HepG2 (cell line): ENCODE measurements around the gene RABGAP1L. TPM values are rescaled to one million over a fixed set of nuclear protein-coding genes. Genes with fewer than 3 reads are reported as not detected.

Source experiments
- ATAC-seq: fragments of 200-7000 bp; cut with Tn5 transposase; 3 replicates; pipeline ENCODE4 v1.9.1; 2020; ENCODE audit warnings: mild to moderate bottlenecking, moderate library complexity
- BruUV-seq: library from RNA; stranded (reverse); fragments of 400-500 nt; replicated peaks from 2 replicates; lab custom pipeline; 2021; lab: Mats Ljungman, UMichigan
- CTCF ChIA-PET: fragments of 300-600 bp; formaldehyde crosslinking; extraction: SDS; loops from one replicate; lab custom pipeline; 2021; ENCODE audit warnings: low total read pairs, inconsistent platforms, low intra/inter-chr PET ratio; lab: Yijun Ruan, JAX
- POLR2A ChIA-PET: fragments of 350-600 bp; sonication (Branson Sonifier 250); formaldehyde crosslinking; loops from one replicate; lab custom pipeline; 2020; ENCODE audit warnings: antibody characterized with exemption, inconsistent platforms; lab: Yijun Ruan, JAX
- DNase-seq: peaks from one replicate; pipeline ENCODE4 v3.0.0-alpha.2; 2015; ENCODE audit warnings: low spot score
- FAIRE-seq: peaks from 3 replicates; lab custom pipeline; 2011; peaks lifted over from hg19 to GRCh38; lab: Jason Lieb, UNC
- H2AFZ ChIP-seq: one replicate; pipeline ENCODE4 v1.6.1; 2011; ENCODE audit warnings: low read length, inconsistent platforms
- H3K27ac ChIP-seq: fragments of 300-600 bp; 3 replicates; pipeline ENCODE4 v1.8.0; 2011; ENCODE audit warnings: mixed run types, mild to moderate bottlenecking, mixed read lengths, low read length, inconsistent platforms; ENCODE audit not compliant: insufficient read depth; ENCODE audit errors: extremely low read length
- H3K27me3 ChIP-seq, 2 experiments: fragments of 200-600 bp in 1 of 2; 2 replicates in 1 of 2; 3 replicates in 1 of 2; pipeline versions ENCODE4 v1.6.0 to v1.8.0; 2011; ENCODE audit warnings: low read length in 2 of 2, mild to moderate bottlenecking in 2 of 2, moderate library complexity in 2 of 2, inconsistent platforms in 1 of 2; ENCODE audit not compliant: insufficient read depth in 2 of 2, control insufficient read depth in 1 of 2
- H3K36me3 ChIP-seq, 2 experiments: fragments of 200-600 bp in 1 of 2; replicated peaks in 1 of 2; 2 replicates in 1 of 2; 3 replicates in 1 of 2; pipeline versions ENCODE4 v1.5.1 to v1.8.0; 2011; ENCODE audit warnings: low read length in 2 of 2, inconsistent platforms in 1 of 2; ENCODE audit not compliant: insufficient read depth in 2 of 2, control insufficient read depth in 1 of 2
- H3K4me1 ChIP-seq: 2 replicates; pipeline ENCODE4 v1.5.1; 2012; ENCODE audit warnings: low read length, inconsistent platforms; ENCODE audit not compliant: insufficient read depth
- H3K4me2 ChIP-seq: 2 replicates; pipeline ENCODE4 v1.6.0; 2011; ENCODE audit warnings: low read depth, low read length, inconsistent platforms
- H3K4me3 ChIP-seq, 3 experiments: fragments of 200-600 bp in 1 of 3; sonication (generic), shearing (Covaris generic) in 1 of 3; replicated peaks in 1 of 3; 2 replicates each; pipeline ENCODE4 v1.5.1; 2011 to 2016; ENCODE audit warnings: low read length in 3 of 3, inconsistent platforms in 2 of 3, low read depth in 2 of 3, mild to moderate bottlenecking in 2 of 3, control low read depth in 1 of 3, mixed read lengths in 1 of 3; ENCODE audit not compliant: insufficient read depth in 1 of 3
- H3K79me2 ChIP-seq: one replicate; pipeline ENCODE4 v1.6.1; 2011; ENCODE audit warnings: low read length, inconsistent platforms; ENCODE audit not compliant: insufficient read depth
- H3K9ac ChIP-seq: 2 replicates; pipeline ENCODE4 v1.6.0; 2011; ENCODE audit warnings: mild to moderate bottlenecking, low read depth, low read length, inconsistent platforms; ENCODE audit not compliant: insufficient read depth
- H3K9me3 ChIP-seq: 2 replicates; pipeline ENCODE4 v1.5.1; 2012; ENCODE audit warnings: mild to moderate bottlenecking, low read length
- H4K20me1 ChIP-seq: 2 replicates; pipeline ENCODE4 v1.6.0; 2011; ENCODE audit warnings: inconsistent platforms, mild to moderate bottlenecking, low read length, moderate library complexity; ENCODE audit not compliant: insufficient read depth
- HNF1A ChIP-seq, 2 experiments: sonication (generic) in 1 of 2; formaldehyde crosslinking in 1 of 2; IDR thresholded peaks; 2 replicates each; pipeline versions ENCODE4 v1.4.0 to v1.6.1; 2016 to 2020; ENCODE audit warnings: borderline replicate concordance in 1 of 2, low read depth in 1 of 2, mild to moderate bottlenecking in 1 of 2, missing genetic modification reagents in 1 of 2
- NR2F6 ChIP-seq, 2 experiments: IDR thresholded peaks; 2 replicates each; pipeline ENCODE4 v1.6.1; 2016; ENCODE audit warnings: antibody characterized with exemption in 1 of 2, mild to moderate bottlenecking in 1 of 2
- RARA ChIP-seq: IDR thresholded peaks from 2 replicates; pipeline ENCODE4 v1.6.1; 2016; ENCODE audit warnings: missing genetic modification reagents, missing compliant biosample characterization
- TCF7L2 ChIP-seq: IDR thresholded peaks from 2 replicates; pipeline ENCODE4 v1.6.1; 2011; ENCODE audit warnings: mild to moderate bottlenecking, low read depth, low read length, moderate library complexity
- ZSCAN20 ChIP-seq: sonication (generic); formaldehyde crosslinking; IDR thresholded peaks from 2 replicates; pipeline ENCODE4 v1.4.0; 2020; ENCODE audit warnings: missing genetic modification reagents, mild to moderate bottlenecking, borderline replicate concordance
- WGBS: methylation state at CpG from one replicate; pipeline ENCODE4 v1.1.6; 2017; ENCODE audit warnings: low lambda C conversion rate; 5-methylcytosine and 5-hydroxymethylcytosine counted together
- in situ Hi-C: cut with HindIII; loops from 2 replicates; pipeline ENCODE4 v1.10.0; 2017; ENCODE audit warnings: low pct_unique_long_range_greater_than_20kb; ENCODE audit not compliant: extremely low pct_ligation_motif_present
- intact Hi-C: fragments of 100-400 bp; cut with micrococcal nuclease; formaldehyde crosslinking; loops from one replicate; pipeline ENCODE4 v1.10.0; 2022; ENCODE audit not compliant: unreplicated experiment
- polyA plus RNA-seq, 8 experiments: library from polyadenylated mRNA; depleted of rRNA in 3 of 8; stranded (reverse) in 7 of 8; unstranded in 1 of 8; fragments of >200 nt; fragmentation: Illumina TruSeq in 4 of 8; extraction: Trizol in 4 of 8; gene quantifications; 2 replicates each; pipeline versions ENCODE4 v1.2.1 to v1.2.3, GENCODE V29; 2011 to 2016; ENCODE audit warnings: low read depth in 4 of 8, missing spikeins in 1 of 8, mixed read lengths in 1 of 8; ENCODE audit not compliant: insufficient read depth in 1 of 8
- total RNA-seq, 5 experiments: library from RNA; depleted of rRNA; stranded (reverse); fragments of >200 nt; fragmentation: Illumina TruSeq; extraction: Trizol; gene quantifications; 2 replicates each; pipeline ENCODE4 v1.2.3, GENCODE V29; 2016; ENCODE audit warnings: low read depth in 1 of 5

The RABGAP1L gene
- total and polyA plus RNA-seq, 2 of the 13 experiments (the other 11 are each of a cell fraction or from before 2014, with no cell fraction given) = 7.9 to 22.6 TPM

GRCh38 chr1:174747613-174748012 lies 588.3 kb downstream of the RABGAP1L start:
- no peak for DNase-seq
- ChIA-PET POLR2A (no interaction called here), CTCF (no interaction called here)
- Histone ChIP-seq H3K4me1 (peaks cover 6% of the 10 kb centered on the region; the same call in 1 of the 2 replicates), H2AFZ (no peak overlapping the region), H3K27me3 (no peaks in the 10 kb centered on the region), H3K79me2 (no peaks in the 10 kb centered on the region), H4K20me1 (no peaks in the 10 kb centered on the region), H3K4me3 (no peak overlapping the region), H3K9ac (no peak overlapping the region), H3K36me3 (no peaks in the 10 kb centered on the region), H3K4me2 (no peak overlapping the region), H3K9me3 (no peaks in the 10 kb centered on the region), H3K27ac (no peak overlapping the region)
- ATAC-seq = no peak
- in situ Hi-C loops = loop anchor here (5.0 kb wide), 1 partner anchor 485 kb away; no protein-coding TSS in a partner anchor
- no peak for FAIRE-seq
- intact Hi-C loops = no loop called here
- BruUV-seq = no TSS peak
- TF ChIP-seq TCF7L2 (no peak), HNF1A (IDR thresholded peaks at IDR 0.05; ENCODE audit: low read depth) (peak; percentile 68), HNF1A (CRISPR knock-in tag; IDR thresholded peaks at IDR 0.05; ENCODE audit: borderline replicate concordance) (no peak; the same call in 1 of the 2 replicates)

- Histone ChIP-seq H2AFZ (no peak overlapping the region), H3K36me3 (no peaks in the 10 kb centered on the region), H3K27me3 (no peaks in the 10 kb centered on the region), H4K20me1 (no peaks in the 10 kb centered on the region), H3K27ac (no peak overlapping the region), H3K4me2 (no peak overlapping the region), H3K9me3 (no peaks in the 10 kb centered on the region), H3K9ac (no peak overlapping the region), H3K79me2 (no peaks in the 10 kb centered on the region)
- 93% methylated on average over 7 of the region's 7 CpGs for WGBS
- ChIA-PET POLR2A (no interaction called here), CTCF (no interaction called here)
- BruUV-seq = no TSS peak
- intact Hi-C loops (no loop called here), in situ Hi-C loops (loop anchor here (5.0 kb wide), 1 partner anchor 486 kb away; no protein-coding TSS in a partner anchor)
- ATAC-seq (no peak), FAIRE-seq (no peak)
- TF ChIP-seq NR2F6 (IDR thresholded peaks at IDR 0.05) (peak; percentile 46; the same call in 1 of the 2 replicates), NR2F6 (CRISPR knock-in tag; IDR thresholded peaks at IDR 0.05) (no peak), ZSCAN20 (CRISPR knock-in tag) (no peak), RARA (CRISPR knock-in tag) (peak; percentile 33; the same call in 1 of the 2 replicates)
- TF ChIP-seq, all 625 proteins: peak for 2
- H3K4me3 ChIP-seq = no peak overlapping the region
- peak; percentile 20 for DNase-seq
- H3K4me1 ChIP-seq = peaks cover 6% of the 10 kb centered on the region; the same call in 1 of the 2 replicates
Measured at GRCh38 chr1:174748586-174748985, 589.3 kb downstream of the RABGAP1L start.
